BLaER1 (cell line): ENCODE data around the gene KRTAP4-16.
"Not testable (repeated sequence)": the region's sequence is repeated elsewhere in the genome, so short reads cannot be mapped to it uniquely, and the experiment has no call there.

Experiments used
- H3K27ac ChIP-seq: shearing (Covaris generic); formaldehyde crosslinking; 2 replicates; pipeline ENCODE4 v1.8.1; 2022
- H3K27me3 ChIP-seq: shearing (Covaris generic); formaldehyde crosslinking; 2 replicates; pipeline ENCODE4 v1.8.1; 2022
- H3K36me3 ChIP-seq: shearing (Covaris generic); formaldehyde crosslinking; 2 replicates; pipeline ENCODE4 v1.8.1; 2022
- H3K4me1 ChIP-seq: shearing (Covaris generic); formaldehyde crosslinking; 2 replicates; pipeline ENCODE4 v1.8.1; 2022
- H3K4me2 ChIP-seq: shearing (Covaris generic); formaldehyde crosslinking; 2 replicates; pipeline ENCODE4 v1.8.1; 2022
- H3K4me3 ChIP-seq: shearing (Covaris generic); formaldehyde crosslinking; 2 replicates; pipeline ENCODE4 v1.8.1; 2022
- H3K9ac ChIP-seq: shearing (Covaris generic); formaldehyde crosslinking; 2 replicates; pipeline ENCODE4 v1.8.1; 2022
- H3K9me3 ChIP-seq: shearing (Covaris generic); formaldehyde crosslinking; 2 replicates; pipeline ENCODE4 v1.8.1; 2022
- H4K20me1 ChIP-seq: shearing (Covaris generic); formaldehyde crosslinking; 2 replicates; pipeline ENCODE4 v1.8.1; 2022
- Cebpa-rat ChIP-seq: shearing (Covaris generic); IDR thresholded peaks from 2 replicates; pipeline ENCODE4 v1.8.1; 2022

KRTAP4-16 gene

GRCh38 chr17:41101586-41102259 is at the start of gene KRTAP4-16:
KRTAP4-16 (minus strand) TSS chr17:41102209; CDS start chr17:41102209, 0 bp downstream.
- Histone ChIP-seq H3K9me3 (no peaks in the 10 kb centered on the region), H3K4me1 (peaks cover 13% of the 10 kb centered on the region), H3K27me3 (no peaks in the 10 kb centered on the region), H3K36me3 (no peaks in the 10 kb centered on the region), H3K9ac (no peak within 1 kb of the TSS), H3K4me3 (no peak within 1 kb of the TSS), H3K27ac (no peak within 1 kb of the TSS), H3K4me2 (no peak within 1 kb of the TSS), H4K20me1 (no peaks in the 10 kb centered on the region)
- TF ChIP-seq Cebpa-rat: no peak

- no peak for TF ChIP-seq Cebpa-rat
- Histone ChIP-seq H3K9me3 (no peaks in the 10 kb centered on the region), H3K27ac (no peak overlapping the region), H3K4me3 (no peak overlapping the region), H4K20me1 (no peaks in the 10 kb centered on the region), H3K27me3 (no peaks in the 10 kb centered on the region), H3K4me2 (no peak overlapping the region), H3K36me3 (no peaks in the 10 kb centered on the region), H3K4me1 (no peaks in the 10 kb centered on the region), H3K9ac (no peak overlapping the region)
Observed at GRCh38 chr17:41151525-41151924, 49.5 kb upstream of the KRTAP4-16 start.

GRCh38 chr17:41150026-41150425 is 48.0 kb upstream of the KRTAP4-16 start:
- no peak overlapping the region for H3K9ac ChIP-seq
- H3K9me3 ChIP-seq: no peaks in the 10 kb centered on the region
- H3K36me3 ChIP-seq: no peaks in the 10 kb centered on the region
- no peak overlapping the region for H3K4me3 ChIP-seq
- H3K27me3 ChIP-seq: no peaks in the 10 kb centered on the region
- H3K27ac ChIP-seq: no peak overlapping the region
- no peaks in the 10 kb centered on the region for H3K4me1 ChIP-seq
- no peaks in the 10 kb centered on the region for H4K20me1 ChIP-seq
- no peak for TF ChIP-seq Cebpa-rat
- H3K4me2 ChIP-seq: no peak overlapping the region

- Histone ChIP-seq H3K4me2 (no peak within 1 kb of the TSS), H3K9me3 (no peaks in the 10 kb centered on the region), H3K4me1 (no peaks in the 10 kb centered on the region), H3K4me3 (no peak within 1 kb of the TSS), H3K36me3 (no peaks in the 10 kb centered on the region), H3K9ac (no peak within 1 kb of the TSS), H3K27ac (no peak within 1 kb of the TSS), H3K27me3 (no peaks in the 10 kb centered on the region), H4K20me1 (no peaks in the 10 kb centered on the region)
- TF ChIP-seq Cebpa-rat: no peak
Observed at GRCh38 chr17:41149652-41149985, 47.6 kb upstream of the KRTAP4-16 start, which contains the start of gene KRTAP4-5. KRTAP4-5 (minus strand) TSS chr17:41149825; CDS start chr17:41149767, 58 bp downstream.

- not testable (repeated sequence) for H3K9ac ChIP-seq, H3K4me2 ChIP-seq, H3K36me3 ChIP-seq, H3K27ac ChIP-seq, H3K27me3 ChIP-seq, H3K9me3 ChIP-seq, H4K20me1 ChIP-seq, H3K4me1 ChIP-seq, H3K4me3 ChIP-seq
Observed at GRCh38 chr17:41148971-41149651, 47.1 kb upstream of the KRTAP4-16 start.

- H3K27me3 ChIP-seq: no peaks in the 10 kb centered on the region
- H3K4me2 ChIP-seq: no peak overlapping the region
- H3K4me1 ChIP-seq: no peaks in the 10 kb centered on the region
- no peak overlapping the region for H3K27ac ChIP-seq
- no peak for TF ChIP-seq Cebpa-rat
- no peaks in the 10 kb centered on the region for H3K36me3 ChIP-seq
- no peak overlapping the region for H3K9ac ChIP-seq
- H3K9me3 ChIP-seq: peaks cover 18% of the 10 kb centered on the region
- no peak overlapping the region for H3K4me3 ChIP-seq
- H4K20me1 ChIP-seq: no peaks in the 10 kb centered on the region
Observed at GRCh38 chr17:41147531-41148204, 45.7 kb upstream of the KRTAP4-16 start.

GRCh38 chr17:41145261-41145660 is 43.3 kb upstream of the KRTAP4-16 start:
- H3K9ac ChIP-seq: no peak overlapping the region
- no peak for TF ChIP-seq Cebpa-rat
- no peak overlapping the region for H3K4me2 ChIP-seq
- H3K4me3 ChIP-seq: no peak overlapping the region
- H3K27ac ChIP-seq: no peak overlapping the region
- no peaks in the 10 kb centered on the region for H3K36me3 ChIP-seq
- no peaks in the 10 kb centered on the region for H3K27me3 ChIP-seq
- H3K9me3 ChIP-seq: peaks cover 41% of the 10 kb centered on the region
- no peaks in the 10 kb centered on the region for H3K4me1 ChIP-seq
- H4K20me1 ChIP-seq: no peaks in the 10 kb centered on the region

GRCh38 chr17:41144846-41145245 is 42.8 kb upstream of the KRTAP4-16 start:
- Histone ChIP-seq H3K27ac (no peak overlapping the region), H3K36me3 (no peaks in the 10 kb centered on the region), H4K20me1 (no peaks in the 10 kb centered on the region), H3K4me2 (no peak overlapping the region), H3K27me3 (no peaks in the 10 kb centered on the region), H3K4me1 (no peaks in the 10 kb centered on the region), H3K9me3 (peaks cover 45% of the 10 kb centered on the region), H3K9ac (no peak overlapping the region), H3K4me3 (no peak overlapping the region)
- no peak for TF ChIP-seq Cebpa-rat

- H3K4me3 ChIP-seq: no peak overlapping the region
- H3K4me1 ChIP-seq: no peaks in the 10 kb centered on the region
- no peak overlapping the region for H3K4me2 ChIP-seq
- no peaks in the 10 kb centered on the region for H4K20me1 ChIP-seq
- no peak overlapping the region for H3K9ac ChIP-seq
- H3K9me3 ChIP-seq: peaks cover 55% of the 10 kb centered on the region
- H3K36me3 ChIP-seq: no peaks in the 10 kb centered on the region
- no peaks in the 10 kb centered on the region for H3K27me3 ChIP-seq
- H3K27ac ChIP-seq: no peak overlapping the region
- TF ChIP-seq Cebpa-rat: no peak
Observed at GRCh38 chr17:41141361-41141760, 39.4 kb upstream of the KRTAP4-16 start.

- no peak within 1 kb of the TSS for H3K4me2 ChIP-seq
- peaks cover 55% of the 10 kb centered on the region for H3K9me3 ChIP-seq
- H3K36me3 ChIP-seq: no peaks in the 10 kb centered on the region
- H3K9ac ChIP-seq: no peak within 1 kb of the TSS
- H3K4me3 ChIP-seq: no peak within 1 kb of the TSS
- H4K20me1 ChIP-seq: no peaks in the 10 kb centered on the region
- H3K27ac ChIP-seq: no peak within 1 kb of the TSS
- H3K4me1 ChIP-seq: no peaks in the 10 kb centered on the region
- TF ChIP-seq Cebpa-rat: no peak
- H3K27me3 ChIP-seq: no peaks in the 10 kb centered on the region
Observed at GRCh38 chr17:41140360-41141131, 38.5 kb upstream of the KRTAP4-16 start, which contains the start of gene KRTAP4-6. KRTAP4-6 (minus strand) TSS chr17:41140544; CDS start chr17:41140487, 57 bp downstream.

GRCh38 chr17:41139865-41140264 is 37.9 kb upstream of the KRTAP4-16 start:
- H3K9ac ChIP-seq, H3K27ac ChIP-seq, H3K4me1 ChIP-seq, H3K4me2 ChIP-seq, H3K4me3 ChIP-seq, H3K27me3 ChIP-seq, H4K20me1 ChIP-seq, H3K36me3 ChIP-seq: not testable (repeated sequence)
- peaks cover 55% of the 10 kb centered on the region for H3K9me3 ChIP-seq
